Esophagus muscularis mucosa (tissue), 4 donors: ENCODE data around the gene CSRNP2. TPM values are rescaled to one million over a fixed set of nuclear protein-coding genes. Genes with fewer than 3 reads are reported as not detected.

Experiments
- DNase-seq: peaks from one replicate; pipeline ENCODE4 v3.0.0-alpha.2; 2017; ENCODE audit errors: extremely low spot score
- H3K27ac ChIP-seq, 4 donors: fragments of 200-600 bp; sonication (generic); replicated peaks in 1 of 4; 1 replicate in 3 of 4; 2 replicates in 1 of 4; pipeline ENCODE4 v1.5.1; 2016 to 2019; ENCODE audit warnings: mild to moderate bottlenecking in 1 of 4
- H3K27me3 ChIP-seq, 4 donors: fragments of 200-600 bp; sonication (generic); one replicate each; pipeline versions ENCODE4 v1.5.1 to v1.6.0; 2016 to 2019
- H3K36me3 ChIP-seq, 4 donors: fragments of 200-600 bp; sonication (generic); one replicate each; pipeline ENCODE4 v1.5.1; 2016 to 2019
- H3K4me1 ChIP-seq, 4 donors: fragments of 200-600 bp; sonication (generic); one replicate each; pipeline ENCODE4 v1.5.1; 2016 to 2019
- H3K4me3 ChIP-seq, 4 donors: fragments of 200-600 bp; sonication (generic); 1 replicate in 2 of 4; 2 replicates in 2 of 4; pipeline ENCODE4 v1.5.1; 2016 to 2019; ENCODE audit warnings: mild to moderate bottlenecking in 4 of 4, moderate library complexity in 1 of 4
- H3K9me3 ChIP-seq, 4 donors: fragments of 200-600 bp; sonication (generic); 1 replicate in 3 of 4; 2 replicates in 1 of 4; pipeline ENCODE4 v1.5.1; 2016 to 2019
- CTCF ChIP-seq, 3 experiments: fragments of 200-600 bp in 2 of 3; fragments of 450-650 bp in 1 of 3; sonication (generic) in 2 of 3; IDR thresholded peaks; one replicate each; pipeline ENCODE4 v1.5.1; 2017 to 2019; ENCODE audit warnings: antibody characterized with exemption in 3 of 3, mild to moderate bottlenecking in 2 of 3, moderate library complexity in 1 of 3
- EP300 ChIP-seq: sonication (generic); formaldehyde crosslinking; IDR thresholded peaks from one replicate; pipeline ENCODE4 v1.6.1; 2017; ENCODE audit warnings: antibody characterized with exemption
- POLR2A ChIP-seq: fragments of 450-650 bp; IDR thresholded peaks from one replicate; pipeline ENCODE4 v1.6.1; 2017; ENCODE audit warnings: antibody characterized with exemption, moderate library complexity, mild to moderate bottlenecking, low read depth
- POLR2AphosphoS5 ChIP-seq, 2 donors: sonication (generic); formaldehyde crosslinking; IDR thresholded peaks; one replicate each; pipeline ENCODE4 v1.6.1; 2017; ENCODE audit warnings: antibody characterized with exemption in 2 of 2
- WGBS: methylation state at CpG from one replicate; pipeline ENCODE4 v1.1.5; 2018; 5-methylcytosine and 5-hydroxymethylcytosine counted together
- intact Hi-C: fragments of 100-400 bp; cut with DNase I; formaldehyde crosslinking; loops from one replicate; pipeline ENCODE4 v1.15.1; 2023
- total RNA-seq, 4 donors: library from RNA; depleted of rRNA; stranded (reverse); fragments of >200 nt; gene quantifications; one replicate each; pipeline versions ENCODE4 v1.1.0 to v1.2.1, GENCODE V29; 2016

CSRNP2 gene
- total RNA-seq, 4 donors from 2014 or later, result 20.3 to 31.5 (median 25.5) TPM

DNA sequence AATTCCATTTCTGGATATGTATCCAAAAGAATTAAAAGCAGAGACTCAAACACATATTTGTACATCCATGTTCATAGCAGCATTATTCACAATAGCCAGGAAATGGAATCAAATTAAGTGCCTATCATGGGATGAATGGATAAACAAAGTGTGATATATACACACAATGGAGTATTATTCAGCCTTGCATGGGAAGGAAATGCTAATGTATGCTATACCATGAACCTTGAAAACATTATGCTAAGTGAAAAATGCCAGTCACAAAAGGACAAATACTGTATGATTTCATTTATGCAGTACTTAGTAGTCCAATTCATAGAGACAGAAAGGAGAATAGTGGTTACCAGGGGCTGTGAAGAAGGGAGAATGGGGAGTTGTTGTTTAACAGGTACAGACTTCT is 32.1 kb upstream of the CSRNP2 start:
- H3K9me3 ChIP-seq, result no peaks in the 10 kb centered on the region
- TF ChIP-seq POLR2AphosphoS5 (IDR thresholded peaks at IDR 0.05) (no peak), POLR2A (no peak), CTCF (IDR thresholded peaks at IDR 0.05) (no peak), EP300 (no peak)
- DNase-seq, result no peak
- H3K4me3 ChIP-seq, result no peak overlapping the region
- no peak overlapping the region for H3K27ac ChIP-seq
- no peaks in the 10 kb centered on the region for H3K27me3 ChIP-seq
- intact Hi-C loops, result no loop called here
- no peaks in the 10 kb centered on the region for H3K4me1 ChIP-seq
- H3K36me3 ChIP-seq, result peaks cover 7 to 86% (median 58%) of the 10 kb centered on the region in 4 donors

DNA sequence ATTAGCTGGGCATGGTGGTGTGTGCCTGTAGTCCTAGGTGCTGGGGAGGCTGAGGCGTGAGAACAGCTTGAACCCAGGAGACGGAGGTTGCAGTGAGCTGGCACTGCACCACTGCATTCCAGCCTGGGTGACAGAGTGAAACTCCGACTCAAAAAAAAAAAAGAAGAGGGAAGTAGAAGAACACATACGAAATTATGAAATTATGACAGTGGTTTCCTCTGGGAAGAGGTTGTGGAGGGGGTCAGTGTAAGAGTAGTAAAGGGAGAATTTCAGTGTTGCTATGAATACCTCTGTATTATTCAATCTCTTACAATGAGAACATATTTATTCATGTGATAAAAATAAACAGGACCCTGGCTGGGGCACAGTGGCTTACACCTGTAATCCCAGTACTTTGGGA is 24.7 kb upstream of the CSRNP2 start:
- Histone ChIP-seq H3K36me3 (peaks cover 27 to 94% (median 78%) of the 10 kb centered on the region in 4 donors), H3K27ac (no peak overlapping the region), H3K9me3 (no peaks in the 10 kb centered on the region), H3K4me3 (no peak overlapping the region), H3K4me1 (no peaks in the 10 kb centered on the region), H3K27me3 (no peaks in the 10 kb centered on the region)
- TF ChIP-seq EP300 (no peak), CTCF (IDR thresholded peaks at IDR 0.05) (no peak), POLR2AphosphoS5 (IDR thresholded peaks at IDR 0.05) (no peak), POLR2A (no peak)
- 77% methylated on average over 4 of the region's 4 CpGs for WGBS
- intact Hi-C loops, result no loop called here
- DNase-seq, result no peak

- Histone ChIP-seq H3K4me1 (no peaks in the 10 kb centered on the region), H3K4me3 (no peak overlapping the region), H3K36me3 (peaks cover 52 to 95% (median 86%) of the 10 kb centered on the region in 4 donors), H3K9me3 (no peaks in the 10 kb centered on the region), H3K27me3 (no peaks in the 10 kb centered on the region), H3K27ac (no peak overlapping the region)
- TF ChIP-seq POLR2A (no peak), EP300 (no peak), CTCF (IDR thresholded peaks at IDR 0.05) (no peak), POLR2AphosphoS5 (IDR thresholded peaks at IDR 0.05) (no peak)
- intact Hi-C loops, result no loop called here
- no peak for DNase-seq
These were observed 20.6 kb upstream of the CSRNP2 start for GRCh38 chr12:51103977-51104376.

GRCh38 chr12:51098611-51099010 is 15.2 kb upstream of the CSRNP2 start:
- Histone ChIP-seq H3K9me3 (no peaks in the 10 kb centered on the region), H3K4me3 (no peak overlapping the region), H3K27ac (no peak overlapping the region), H3K27me3 (no peaks in the 10 kb centered on the region), H3K36me3 (peaks cover 51 to 98% (median 94%) of the 10 kb centered on the region in 4 donors), H3K4me1 (no peaks in the 10 kb centered on the region)
- intact Hi-C loops, result no loop called here
- no peak for TF ChIP-seq POLR2AphosphoS5 (IDR thresholded peaks at IDR 0.05)
- no peak for TF ChIP-seq POLR2A
- TF ChIP-seq EP300, result no peak
- TF ChIP-seq CTCF (IDR thresholded peaks at IDR 0.05), result no peak
- 95% methylated on average over 1 of the region's 1 CpG for WGBS
- DNase-seq, result no peak

DNA sequence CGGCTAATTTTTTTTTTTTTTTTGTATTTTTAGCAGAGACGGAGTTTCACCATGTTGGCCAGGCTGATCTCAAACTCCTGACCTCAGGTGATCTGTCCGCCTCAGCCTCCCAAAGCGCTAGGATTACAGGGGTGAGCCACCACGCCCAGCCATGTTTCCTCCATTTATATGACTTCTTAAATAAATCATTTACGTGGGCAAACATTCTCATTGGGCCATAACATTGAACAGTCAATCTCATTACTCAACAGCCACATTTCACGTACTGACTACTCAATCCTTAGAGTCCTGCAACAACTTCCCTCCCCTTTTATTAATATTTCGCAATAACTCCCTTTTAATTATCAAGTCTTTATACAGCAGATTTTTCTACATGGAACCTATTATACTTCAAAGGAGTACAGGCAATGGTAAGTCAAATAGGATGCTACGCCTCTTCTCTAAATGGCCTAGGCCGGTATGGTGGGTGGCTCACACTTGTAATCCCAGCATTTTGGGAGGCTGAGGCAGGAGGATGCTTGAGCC is 7.4 kb upstream of the CSRNP2 start:
- no peak for DNase-seq
- Histone ChIP-seq H3K27me3 (no peaks in the 10 kb centered on the region), H3K4me1 (no peaks in the 10 kb centered on the region), H3K4me3 (no peak overlapping the region), H3K9me3 (no peaks in the 10 kb centered on the region), H3K36me3 (peaks cover 15 to 57% (median 30%) of the 10 kb centered on the region in 4 donors), H3K27ac (no peak overlapping the region)
- TF ChIP-seq CTCF (IDR thresholded peaks at IDR 0.05), result no peak
- TF ChIP-seq EP300, result no peak
- no peak for TF ChIP-seq POLR2A
- no peak for TF ChIP-seq POLR2AphosphoS5 (IDR thresholded peaks at IDR 0.05)
- intact Hi-C loops, result no loop called here
- WGBS, result 94% methylated on average over 10 of the region's 10 CpGs
